GM23338 (cell line): ENCODE results near the gene STARD8. TPM values are rescaled to one million over a fixed set of nuclear protein-coding genes. Genes with fewer than 3 reads are reported as not detected.

Experiments
- ATAC-seq: fragments of 200-7000 bp; cut with Tn5 transposase; 3 replicates; pipeline ENCODE4 v1.9.1; 2020
- DNase-seq: peaks from one replicate; pipeline ENCODE4 v3.0.0-alpha.2; 2015; ENCODE audit warnings: low spot score
- H2AFZ ChIP-seq: fragments of 200-600 bp; sonication (generic); 2 replicates; pipeline ENCODE4 v1.8.0; 2016; ENCODE audit warnings: antibody characterized with exemption, mild to moderate bottlenecking, moderate library complexity
- H3F3A ChIP-seq: fragments of 200-600 bp; sonication (generic); replicated peaks from 2 replicates; pipeline ENCODE4 v1.8.0; 2017; ENCODE audit warnings: antibody characterized with exemption, mixed run types, low read depth
- H3K27ac ChIP-seq: fragments of 200-600 bp; sonication (generic); 2 replicates; pipeline ENCODE4 v1.6.1; 2016; ENCODE audit warnings: low read depth
- H3K27me3 ChIP-seq: fragments of 200-600 bp; sonication (generic); 2 replicates; pipeline ENCODE4 v1.8.0; 2016; ENCODE audit warnings: mild to moderate bottlenecking, mixed run types, moderate library complexity; ENCODE audit not compliant: insufficient read depth
- H3K36me3 ChIP-seq: fragments of 200-600 bp; sonication (generic); 2 replicates; pipeline ENCODE4 v1.8.0; 2016; ENCODE audit warnings: mild to moderate bottlenecking; ENCODE audit not compliant: insufficient read depth
- H3K4me1 ChIP-seq: fragments of 200-600 bp; sonication (generic); 2 replicates; pipeline ENCODE4 v1.8.0; 2016; ENCODE audit warnings: mild to moderate bottlenecking, moderate library complexity; ENCODE audit not compliant: insufficient read depth
- H3K4me2 ChIP-seq: fragments of 200-600 bp; sonication (generic); 2 replicates; pipeline ENCODE4 v1.7.1; 2017; ENCODE audit warnings: mixed run types
- H3K4me3 ChIP-seq: fragments of 200-600 bp; sonication (generic); 2 replicates; pipeline ENCODE4 v1.6.1; 2016; ENCODE audit warnings: mixed run types
- H3K79me2 ChIP-seq: fragments of 200-600 bp; sonication (generic); replicated peaks from 2 replicates; pipeline ENCODE4 v1.8.0; 2017; ENCODE audit warnings: mild to moderate bottlenecking; ENCODE audit not compliant: insufficient read depth
- H3K9me2 ChIP-seq: fragments of 200-600 bp; sonication (generic); 2 replicates; pipeline ENCODE4 v1.8.0; 2017; ENCODE audit not compliant: insufficient read depth
- H4K20me1 ChIP-seq: fragments of 200-600 bp; sonication (generic); replicated peaks from 2 replicates; pipeline ENCODE4 v1.8.0; 2017; ENCODE audit warnings: mild to moderate bottlenecking; ENCODE audit not compliant: insufficient read depth
- H3K27ac Mint-ChIP-seq: 2 replicates; pipeline ENCODE4 v1.8.0; 2020; ENCODE audit warnings: inconsistent platforms, mild to moderate bottlenecking, moderate library complexity, mixed read lengths
- H3K27me3 Mint-ChIP-seq: 3 replicates; pipeline ENCODE4 v1.8.0; 2022; ENCODE audit warnings: low read depth, mild to moderate bottlenecking, moderate library complexity, mixed read lengths, inconsistent platforms; ENCODE audit not compliant: insufficient read depth, poor library complexity
- H3K36me3 Mint-ChIP-seq: 3 replicates; pipeline ENCODE4 v1.8.0; 2021; ENCODE audit warnings: low read depth, mild to moderate bottlenecking, inconsistent platforms, moderate library complexity, mixed read lengths
- H3K4me1 Mint-ChIP-seq: 3 replicates; pipeline ENCODE4 v1.8.0; 2020; ENCODE audit warnings: mild to moderate bottlenecking, inconsistent platforms, mixed read lengths
- H3K4me3 Mint-ChIP-seq: 3 replicates; pipeline ENCODE4 v1.8.0; 2021; ENCODE audit warnings: moderate library complexity, mild to moderate bottlenecking, inconsistent platforms, mixed read lengths
- H3K9me3 Mint-ChIP-seq: 3 replicates; pipeline ENCODE4 v1.8.0; 2020; ENCODE audit warnings: moderate library complexity, mild to moderate bottlenecking, inconsistent platforms, mixed read lengths
- CREB1 ChIP-seq: fragments of 250-450 bp; sonication (Bioruptor Pico); IDR thresholded peaks from 2 replicates; pipeline ENCODE4 v1.5.0; 2020; ENCODE audit warnings: low read depth, mild to moderate bottlenecking, moderate library complexity
- CTCF ChIP-seq, 2 experiments: fragments of 200-600 bp in 1 of 2; sonication (generic) in 1 of 2; conservative IDR thresholded peaks; 2 replicates each; pipeline versions ENCODE4 v1.5.1 to v1.6.1; 2016 to 2017; ENCODE audit warnings: antibody characterized with exemption in 2 of 2, low read depth in 2 of 2, mild to moderate bottlenecking in 2 of 2, moderate library complexity in 1 of 2
- ETS1 ChIP-seq: IDR thresholded peaks from 2 replicates; pipeline ENCODE4 v1.6.1; 2016; ENCODE audit warnings: antibody characterized with exemption
- EZH2 ChIP-seq: fragments of 200-600 bp; sonication (generic); IDR thresholded peaks from one replicate; pipeline ENCODE4 v1.8.0; 2017; ENCODE audit warnings: antibody characterized with exemption, mild to moderate bottlenecking, low read depth; ENCODE audit not compliant: unreplicated experiment
- EZH2phosphoT487 ChIP-seq: fragments of 200-600 bp; sonication (generic); IDR thresholded peaks from one replicate; pipeline ENCODE4 v1.8.1; 2018; ENCODE audit warnings: antibody characterized with exemption; ENCODE audit not compliant: unreplicated experiment
- JUNB ChIP-seq: IDR thresholded peaks from one replicate; pipeline ENCODE4 v1.6.1; 2016; ENCODE audit warnings: antibody characterized with exemption; ENCODE audit not compliant: unreplicated experiment
- NANOG ChIP-seq: IDR thresholded peaks from 2 replicates; pipeline ENCODE4 v1.6.1; 2016; ENCODE audit warnings: antibody characterized with exemption, borderline replicate concordance
- POLR2AphosphoS5 ChIP-seq: IDR thresholded peaks from 2 replicates; pipeline ENCODE4 v1.6.1; 2016; ENCODE audit warnings: antibody characterized with exemption, low read depth
- STAT1 ChIP-seq: IDR thresholded peaks from one replicate; pipeline ENCODE4 v1.6.1; 2016; ENCODE audit warnings: antibody characterized with exemption; ENCODE audit not compliant: unreplicated experiment
- ZNF114 ChIP-seq: fragments of 250-450 bp; sonication (Bioruptor Pico); IDR thresholded peaks from 2 replicates; pipeline ENCODE4 v1.5.0; 2020; ENCODE audit warnings: mild to moderate bottlenecking, moderate library complexity
- ZNF331 ChIP-seq: fragments of 250-450 bp; sonication (Bioruptor Pico); IDR thresholded peaks from 2 replicates; pipeline ENCODE4 v1.5.0; 2020; ENCODE audit warnings: low read depth, mild to moderate bottlenecking, moderate library complexity
- polyA plus RNA-seq: library from polyadenylated mRNA; unstranded; fragments of >200 nt; fragmentation: Nextera tagmentation; extraction: Ambion mirVana; gene quantifications from 2 replicates; pipeline ENCODE4 v1.2.1, GENCODE V29; 2016
- total RNA-seq: library from RNA; depleted of rRNA; stranded (reverse); fragments of >200 nt; shearing (Covaris generic); gene quantifications from 2 replicates; pipeline ENCODE4 v1.2.3, GENCODE V29; 2014

The STARD8 gene
- total and polyA plus RNA-seq, 2 experiments from 2014 or later = 0.74 to 5.6 TPM

- Histone ChIP-seq H3F3A (no peaks in the 10 kb centered on the region), H3K27me3 (peaks cover 6% of the 10 kb centered on the region), H4K20me1 (no peaks in the 10 kb centered on the region), H3K9me2 (no peaks in the 10 kb centered on the region), H3K27ac (no peak overlapping the region), H3K36me3 (no peaks in the 10 kb centered on the region), H3K4me3 (no peak overlapping the region; the same call in 1 of the 2 replicates), H3K4me1 (peaks cover 7% of the 10 kb centered on the region; the same call in 1 of the 2 replicates), H3K4me2 (peak overlapping the region; percentile 84; the same call in 1 of the 2 replicates), H3K79me2 (no peaks in the 10 kb centered on the region), H2AFZ (no peak overlapping the region; the same call in 1 of the 2 replicates)
- TF ChIP-seq ZNF331 (no peak), EZH2phosphoT487 (no peak), CREB1 (CRISPR knock-in tag) (no peak), NANOG (no peak), ETS1 (no peak), JUNB (no peak), EZH2 (no peak), CTCF (conservative IDR thresholded peaks at IDR 0.05; ENCODE audit: low read depth in 2 of 2) (no peak)
- H3K4me1 Mint-ChIP-seq = peaks cover 22% of the 10 kb centered on the region
- ATAC-seq (no peak), DNase-seq (no peak)
- no peaks in the 10 kb centered on the region for H3K9me3 Mint-ChIP-seq
- H3K4me3 Mint-ChIP-seq = peak overlapping the region; percentile 68; the same call in 2 of the 3 replicates
- H3K36me3 Mint-ChIP-seq = no peaks in the 10 kb centered on the region
- peaks cover 3% of the 10 kb centered on the region for H3K27me3 Mint-ChIP-seq
- no peak overlapping the region for H3K27ac Mint-ChIP-seq
Measured at GRCh38 chrX:68692651-68693050, 45.2 kb downstream of the STARD8 start.

GRCh38 chrX:68693481-68694434 is 46.3 kb downstream of the STARD8 start:
- Histone ChIP-seq H2AFZ (no peak overlapping the region), H3K4me3 (peak overlapping the region; percentile 64), H3K9me2 (no peaks in the 10 kb centered on the region), H3K27me3 (peaks cover 6% of the 10 kb centered on the region), H3K4me2 (peak overlapping the region; percentile 84), H3F3A (no peaks in the 10 kb centered on the region), H3K27ac (no peak overlapping the region), H3K4me1 (peaks cover 7% of the 10 kb centered on the region; the same call in 1 of the 2 replicates), H4K20me1 (no peaks in the 10 kb centered on the region), H3K79me2 (no peaks in the 10 kb centered on the region), H3K36me3 (no peaks in the 10 kb centered on the region)
- no peak overlapping the region for H3K27ac Mint-ChIP-seq
- H3K4me1 Mint-ChIP-seq = peaks cover 22% of the 10 kb centered on the region
- H3K9me3 Mint-ChIP-seq = no peaks in the 10 kb centered on the region
- TF ChIP-seq ETS1 (no peak), POLR2AphosphoS5 (peak; percentile 60), EZH2phosphoT487 (no peak), ZNF331 (no peak), STAT1 (no peak), ZNF114 (no peak), CTCF (conservative IDR thresholded peaks at IDR 0.05; ENCODE audit: low read depth in 2 of 2) (no peak)
- H3K36me3 Mint-ChIP-seq = no peaks in the 10 kb centered on the region
- peak; percentile 87 for ATAC-seq
- H3K4me3 Mint-ChIP-seq = peak overlapping the region; percentile 68
- DNase-seq = peak; percentile 85
- H3K27me3 Mint-ChIP-seq = peaks cover 6% of the 10 kb centered on the region
